AG04449 (cell line): Measurements from ENCODE around the gene DBP.

Source experiments
- CTCF ChIA-PET: fragments of 350-600 bp; formaldehyde crosslinking; extraction: SDS; loops from one replicate; lab custom pipeline; 2021; ENCODE audit warnings: antibody characterized with exemption; lab: Yijun Ruan, JAX
- POLR2A ChIA-PET: fragments of 400-600, 350-600 bp; formaldehyde crosslinking; extraction: SDS; loops from one replicate; lab custom pipeline; 2020; ENCODE audit warnings: antibody characterized with exemption, inconsistent platforms; lab: Yijun Ruan, JAX
- DNase-seq: peaks from one replicate; pipeline ENCODE4 v3.0.0-alpha.2; 2010; ENCODE audit warnings: low read depth, low spot score
- H3K4me3 ChIP-seq: 2 replicates; pipeline ENCODE4 v1.5.1; 2011; ENCODE audit warnings: low read depth, mild to moderate bottlenecking, control low read depth, low read length
- CTCF ChIP-seq: IDR thresholded peaks from one replicate; pipeline ENCODE4 v1.5.1; 2011; ENCODE audit warnings: mild to moderate bottlenecking, moderate library complexity, low read length, control low read depth, inconsistent platforms; ENCODE audit not compliant: insufficient read depth; ENCODE audit errors: missing control alignments

DBP gene

DNA sequence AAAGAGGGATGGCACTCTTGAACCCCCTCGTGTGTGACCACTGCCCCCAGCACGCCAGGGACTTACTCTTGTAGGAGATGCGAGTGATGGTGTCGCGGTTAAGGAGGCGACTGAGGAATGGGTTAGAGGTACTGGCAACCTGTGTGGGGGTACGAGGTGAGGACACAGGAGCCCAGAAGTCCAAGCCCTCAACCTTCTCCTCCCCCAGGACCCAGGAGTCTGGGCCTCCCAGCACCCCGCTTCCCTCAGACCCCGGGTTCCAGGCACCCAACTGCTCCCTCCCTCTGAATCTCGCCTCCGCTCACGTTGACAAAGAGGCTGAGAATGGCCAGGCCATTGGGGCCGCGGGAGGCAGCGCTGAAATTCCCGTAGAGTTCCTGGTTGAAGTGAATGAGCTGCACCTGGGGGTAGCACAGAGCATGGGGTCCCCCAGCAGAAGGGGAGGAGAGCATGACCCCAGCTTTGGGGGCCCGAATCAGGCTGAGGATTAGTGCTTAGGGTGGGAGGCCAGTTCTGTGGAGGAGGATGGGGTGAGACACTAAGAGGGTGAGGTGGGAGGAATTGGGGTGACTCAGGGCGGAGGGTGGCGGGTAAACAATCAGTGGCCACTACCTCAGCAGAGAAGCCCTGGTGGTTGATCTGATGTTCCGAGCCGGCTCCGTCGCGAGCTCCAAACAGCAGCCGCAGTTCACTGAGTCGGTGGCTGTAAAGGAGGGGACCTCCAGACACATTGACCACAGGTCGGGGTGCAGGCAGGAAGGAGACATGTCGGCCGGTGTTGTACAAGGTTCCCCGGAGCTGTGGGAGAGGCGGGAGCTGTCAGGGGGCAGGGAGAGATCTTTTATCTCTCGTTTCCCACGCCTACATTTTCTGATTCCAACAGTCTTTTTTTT is 2.5 kb upstream of the DBP start:
- TF ChIP-seq CTCF: no peak
- no peak overlapping the region for H3K4me3 ChIP-seq
- CTCF ChIA-PET: no interaction called here
- POLR2A ChIA-PET: no interaction called here
- no peak for DNase-seq

DNA sequence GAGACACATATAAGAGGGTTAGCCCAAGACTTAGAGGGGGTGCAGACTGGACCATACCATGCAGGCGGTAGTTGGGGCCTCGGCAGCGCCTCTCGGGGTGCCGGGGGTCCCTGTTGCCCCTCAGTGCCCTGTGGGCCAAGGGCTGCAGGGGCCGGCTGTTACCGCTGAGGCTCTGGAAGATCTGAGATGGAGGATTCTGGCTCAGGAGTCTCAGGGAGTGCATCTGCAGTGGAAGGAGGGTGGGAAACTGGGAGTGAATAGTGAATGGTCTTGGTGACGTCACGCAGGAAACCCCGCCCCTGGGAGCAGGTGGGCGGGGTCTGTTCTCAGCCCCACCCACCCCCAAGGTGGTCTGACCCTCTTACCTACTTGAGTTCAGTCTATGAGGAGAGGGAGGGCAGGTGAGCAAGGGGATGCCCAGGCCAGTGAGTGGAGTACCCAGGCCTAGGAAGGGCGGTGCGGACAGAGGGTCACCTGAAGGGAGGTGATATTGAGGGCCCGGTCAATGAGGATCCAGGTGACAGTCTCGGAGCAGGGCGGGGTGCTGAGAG is 1.7 kb upstream of the DBP start:
- POLR2A ChIA-PET: no interaction called here
- no peak for TF ChIP-seq CTCF
- H3K4me3 ChIP-seq: no peak overlapping the region
- CTCF ChIA-PET: interaction anchor here (1.3 kb wide), 1 partner anchor 14 kb away, joined by 4 read pairs; no protein-coding TSS in a partner anchor
- no peak for DNase-seq

- DNase-seq: peak; percentile 84
- peak; percentile 17 for TF ChIP-seq CTCF
- H3K4me3 ChIP-seq: peak overlapping the region; percentile 66
- ChIA-PET CTCF (interaction anchor here (0.8 to 1.3 kb wide), 3 partner anchors 7 to 15 kb away, joined by 3 to 4 read pairs (median 3); partner anchors contain the start of gene CA11), POLR2A (interaction anchor here (0.6 to 1.5 kb wide), 3 partner anchors 14 to 434 kb away, joined by 4 to 5 read pairs (median 4); partner anchors contain the start of genes RPL18 and SPHK2)
Measured at GRCh38 chr19:48637948-48638830, 1.0 kb upstream of the DBP start.

- ChIA-PET POLR2A (interaction anchor here (0.6 to 1.5 kb wide), 3 partner anchors 13 to 434 kb away, joined by 4 to 5 read pairs (median 4); partner anchors contain the start of genes RPL18 and SPHK2), CTCF (interaction anchor here (0.8 to 1.3 kb wide), 3 partner anchors 8 to 16 kb away, joined by 3 to 4 read pairs (median 3); partner anchors contain the start of gene CA11)
- TF ChIP-seq CTCF: no peak
- peak overlapping the region; percentile 66 for H3K4me3 ChIP-seq
- DNase-seq: peak; percentile 92
Measured at GRCh38 chr19:48637449-48637947, 319 bp upstream of the DBP start.

GRCh38 chr19:48635966-48636858 is 967 bp downstream of the DBP start:
- no peak for DNase-seq
- no peak for TF ChIP-seq CTCF
- ChIA-PET CTCF (interaction anchor here (1.3 kb wide), 1 partner anchor 9 kb away, joined by 5 read pairs; no protein-coding TSS in a partner anchor), POLR2A (no interaction called here)
- H3K4me3 ChIP-seq: peak overlapping the region; percentile 62
